Endodermal cell (in vitro differentiated cells): ENCODE results near the gene DDC. TPM values are rescaled to one million over a fixed set of nuclear protein-coding genes. Genes with fewer than 3 reads are reported as not detected.

Experiments used
- DNase-seq: peaks from one replicate; pipeline ENCODE4 v3.0.0-alpha.2; 2017
- H3K27ac ChIP-seq: 2 replicates; pipeline ENCODE4 v1.5.1; 2013; ENCODE audit warnings: mild to moderate bottlenecking, low read depth, low read length, moderate library complexity
- H3K27me3 ChIP-seq: 2 replicates; pipeline ENCODE4 v1.6.1; 2013; ENCODE audit warnings: mild to moderate bottlenecking, low read length, moderate library complexity; ENCODE audit not compliant: insufficient read depth, control insufficient read depth, poor library complexity, severe bottlenecking
- H3K36me3 ChIP-seq: 2 replicates; pipeline ENCODE4 v1.7.0; 2013; ENCODE audit warnings: mild to moderate bottlenecking, low read length, moderate library complexity; ENCODE audit not compliant: control insufficient read depth, insufficient read depth
- H3K4me1 ChIP-seq: one replicate; pipeline ENCODE4 v1.7.0; 2013; ENCODE audit warnings: low read length; ENCODE audit not compliant: control insufficient read depth, insufficient read depth
- H3K4me3 ChIP-seq: 2 replicates; pipeline ENCODE4 v1.5.1; 2013; ENCODE audit warnings: mild to moderate bottlenecking, low read length, moderate library complexity
- H3K9ac ChIP-seq: 2 replicates; pipeline ENCODE4 v1.6.1; 2013; ENCODE audit warnings: mild to moderate bottlenecking, low read length, moderate library complexity; ENCODE audit not compliant: poor library complexity, severe bottlenecking; ENCODE audit errors: extremely low read depth
- H3K9me3 ChIP-seq: 2 replicates; pipeline ENCODE4 v1.6.1; 2013; ENCODE audit warnings: mild to moderate bottlenecking, low read length, moderate library complexity; ENCODE audit not compliant: control insufficient read depth
- H3K27ac Mint-ChIP-seq: 2 replicates; pipeline ENCODE4 v1.8.0; 2020; ENCODE audit warnings: mixed read lengths
- H3K27me3 Mint-ChIP-seq: 2 replicates; pipeline ENCODE4 v1.8.0; 2021; ENCODE audit warnings: mild to moderate bottlenecking, mixed read lengths; ENCODE audit not compliant: insufficient read depth
- H3K36me3 Mint-ChIP-seq: 2 replicates; pipeline ENCODE4 v1.8.0; 2020; ENCODE audit warnings: low read depth, mixed read lengths
- H3K4me1 Mint-ChIP-seq: 2 replicates; pipeline ENCODE4 v1.8.0; 2020; ENCODE audit warnings: mixed read lengths
- H3K4me3 Mint-ChIP-seq: 2 replicates; pipeline ENCODE4 v1.8.0; 2020; ENCODE audit warnings: mild to moderate bottlenecking, moderate library complexity, mixed read lengths
- H3K9me3 Mint-ChIP-seq: 2 replicates; pipeline ENCODE4 v1.8.0; 2020; ENCODE audit warnings: mild to moderate bottlenecking, mixed read lengths
- WGBS, 2 experiments: methylation state at CpG; one replicate each; pipeline versions ENCODE4 v1.1.5 to v1.1.7; 2013; ENCODE audit warnings: missing lambda C conversion rate in 2 of 2, mixed read lengths in 1 of 2; ENCODE audit not compliant: insufficient coverage in 1 of 2, insufficient read length in 1 of 2; 5-methylcytosine and 5-hydroxymethylcytosine counted together
- total RNA-seq, 2 donors: library from RNA; stranded (reverse); fragmentation: NEBNext Ultra II Directional in 1 of 2; extraction: Animal tissue kit (Norgen Biotek cat#: 25700) in 1 of 2; gene quantifications; 2 replicates in 1 of 2; 3 replicates in 1 of 2; pipeline ENCODE4 v1.2.1, GENCODE V29; 2021
- TF ChIP-seq, protein P1 (sequence below): fragments of 200-600 bp; sonication (generic); conservative IDR thresholded peaks from 2 replicates; pipeline ENCODE4 v1.5.0; 2021; ENCODE audit warnings: antibody characterized with exemption, mild to moderate bottlenecking

DDC gene
- total RNA-seq, 2 donors from 2014 or later, result 1.1 TPM

DNA sequence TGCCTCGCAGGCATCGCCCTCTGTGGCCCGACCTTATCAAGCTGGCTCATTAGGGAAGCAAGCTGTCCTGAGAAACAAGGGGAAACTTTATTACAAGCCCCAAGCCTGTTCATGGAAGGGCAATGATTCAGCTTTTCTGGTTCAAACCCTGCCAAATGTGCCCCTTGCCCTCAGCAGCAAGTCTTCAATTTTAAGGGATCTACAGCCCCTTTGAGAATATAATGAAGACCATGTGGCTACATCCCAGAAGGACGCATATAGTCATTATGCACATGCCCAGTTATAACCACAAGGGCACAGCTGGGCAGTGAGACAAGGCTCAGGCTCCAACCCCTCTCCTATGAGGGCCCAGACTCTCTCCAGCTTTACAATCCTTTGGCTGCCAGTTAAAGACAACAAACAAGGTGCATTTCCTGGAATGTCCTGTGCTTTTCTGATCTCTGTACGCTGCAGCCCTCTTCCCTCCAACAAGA, 56.7 kb downstream of the DDC start:
- no peak overlapping the region for H3K27ac ChIP-seq
- Mint-ChIP-seq H3K27me3 (no peaks in the 10 kb centered on the region), H3K27ac (no peak overlapping the region), H3K9me3 (peaks cover 3% of the 10 kb centered on the region), H3K36me3 (no peaks in the 10 kb centered on the region), H3K4me3 (no peak overlapping the region), H3K4me1 (peaks cover 10% of the 10 kb centered on the region)
- no peaks in the 10 kb centered on the region for H3K36me3 ChIP-seq
- H3K27me3 ChIP-seq, result no peaks in the 10 kb centered on the region
- H3K4me1 ChIP-seq, result peaks cover 4% of the 10 kb centered on the region
- DNase-seq, result no peak
- 86 to 90% methylated on average over 2 to 5 of the region's 5 CpGs for WGBS, 2 experiments
- H3K4me3 ChIP-seq, result no peak overlapping the region
- H3K9ac ChIP-seq, result no peak overlapping the region
- no peaks in the 10 kb centered on the region for H3K9me3 ChIP-seq
- TF ChIP-seq, protein P1, sequence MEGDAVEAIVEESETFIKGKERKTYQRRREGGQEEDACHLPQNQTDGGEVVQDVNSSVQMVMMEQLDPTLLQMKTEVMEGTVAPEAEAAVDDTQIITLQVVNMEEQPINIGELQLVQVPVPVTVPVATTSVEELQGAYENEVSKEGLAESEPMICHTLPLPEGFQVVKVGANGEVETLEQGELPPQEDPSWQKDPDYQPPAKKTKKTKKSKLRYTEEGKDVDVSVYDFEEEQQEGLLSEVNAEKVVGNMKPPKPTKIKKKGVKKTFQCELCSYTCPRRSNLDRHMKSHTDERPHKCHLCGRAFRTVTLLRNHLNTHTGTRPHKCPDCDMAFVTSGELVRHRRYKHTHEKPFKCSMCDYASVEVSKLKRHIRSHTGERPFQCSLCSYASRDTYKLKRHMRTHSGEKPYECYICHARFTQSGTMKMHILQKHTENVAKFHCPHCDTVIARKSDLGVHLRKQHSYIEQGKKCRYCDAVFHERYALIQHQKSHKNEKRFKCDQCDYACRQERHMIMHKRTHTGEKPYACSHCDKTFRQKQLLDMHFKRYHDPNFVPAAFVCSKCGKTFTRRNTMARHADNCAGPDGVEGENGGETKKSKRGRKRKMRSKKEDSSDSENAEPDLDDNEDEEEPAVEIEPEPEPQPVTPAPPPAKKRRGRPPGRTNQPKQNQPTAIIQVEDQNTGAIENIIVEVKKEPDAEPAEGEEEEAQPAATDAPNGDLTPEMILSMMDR, result no peak

DNA sequence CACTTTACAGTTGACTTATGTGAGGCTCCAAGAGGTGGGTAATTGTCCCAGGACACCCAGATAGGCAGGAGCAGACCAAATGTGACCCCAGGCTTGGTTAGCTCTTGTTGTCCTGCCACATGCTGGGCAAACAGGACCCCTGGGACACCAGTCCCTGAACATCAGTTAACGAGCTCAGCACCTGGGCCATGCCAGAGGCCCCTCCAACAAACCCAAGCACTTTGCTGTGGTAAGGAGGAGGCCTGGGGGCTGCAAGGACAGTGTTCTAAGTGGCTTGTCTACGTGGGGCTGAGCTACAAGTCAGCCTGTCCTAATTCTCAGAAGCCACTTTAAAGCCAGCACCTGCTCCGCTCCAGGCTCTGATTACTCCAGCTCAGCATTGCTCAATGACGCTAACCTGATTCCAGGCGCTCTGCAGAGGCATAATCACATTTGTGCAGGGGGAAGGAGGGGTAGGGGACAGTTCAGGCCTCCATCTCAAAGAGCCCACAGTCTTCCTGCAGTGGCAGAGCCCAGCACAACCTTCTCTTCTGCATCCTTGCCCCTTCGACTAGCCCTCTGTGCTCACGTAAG, 57.2 kb downstream of the DDC start:
- H3K4me3 ChIP-seq, result no peak overlapping the region
- no peaks in the 10 kb centered on the region for H3K36me3 ChIP-seq
- no peak overlapping the region for H3K27ac Mint-ChIP-seq
- no peak for DNase-seq
- H3K4me1 Mint-ChIP-seq, result peaks cover 5% of the 10 kb centered on the region
- no peaks in the 10 kb centered on the region for H3K4me1 ChIP-seq
- no peak overlapping the region for H3K9ac ChIP-seq
- WGBS, 2 experiments, result 89 to 100% methylated on average over 2 to 7 of the region's 7 CpGs
- no peaks in the 10 kb centered on the region for H3K9me3 Mint-ChIP-seq
- no peaks in the 10 kb centered on the region for H3K27me3 ChIP-seq
- no peak overlapping the region for H3K27ac ChIP-seq
- H3K27me3 Mint-ChIP-seq, result no peaks in the 10 kb centered on the region
- H3K36me3 Mint-ChIP-seq, result no peaks in the 10 kb centered on the region
- no peaks in the 10 kb centered on the region for H3K9me3 ChIP-seq
- no peak overlapping the region for H3K4me3 Mint-ChIP-seq
- TF ChIP-seq, protein P1, result no peak

- Histone ChIP-seq H3K4me1 (no peaks in the 10 kb centered on the region), H3K27me3 (no peaks in the 10 kb centered on the region), H3K4me3 (no peak overlapping the region), H3K36me3 (no peaks in the 10 kb centered on the region), H3K9me3 (no peaks in the 10 kb centered on the region), H3K9ac (no peak overlapping the region), H3K27ac (no peak overlapping the region)
- H3K9me3 Mint-ChIP-seq, result peaks cover 4% of the 10 kb centered on the region
- TF ChIP-seq, protein P1, result no peak
- H3K27ac Mint-ChIP-seq, result no peak overlapping the region
- no peaks in the 10 kb centered on the region for H3K4me1 Mint-ChIP-seq
- H3K27me3 Mint-ChIP-seq, result peaks cover 5% of the 10 kb centered on the region
- DNase-seq, result no peak
- no peak overlapping the region for H3K4me3 Mint-ChIP-seq
- no peaks in the 10 kb centered on the region for H3K36me3 Mint-ChIP-seq
- 89 to 92% methylated on average over 9 to 10 of the region's 10 CpGs for WGBS, 2 experiments
Measured at GRCh38 chr7:50505553-50506210, 59.5 kb downstream of the DDC start.
